ENCODE results near the gene PXYLP1.
A peak's percentile ranks its signal among the peaks of the same experiment; 100 is the strongest.
"Not testable (repeated sequence)": the region's sequence is repeated elsewhere in the genome, so short reads cannot be mapped to it uniquely, and the experiment has no call there.

The PXYLP1 gene

GRCh38 chr3:141313093-141313683 lies 81.6 kb downstream of the PXYLP1 start:
- Histone ChIP-seq H3K9me3 (ENCODE audit: insufficient read depth, low read depth, low read length) (no peaks in the 10 kb centered on the region), H3K4me2 (ENCODE audit: low read depth, low read length, poor library complexity, severe bottlenecking) (peak overlapping the region; percentile 88), H3F3A (ENCODE audit: low read depth) (0 out of 2 replicates have a peak, but pooled peaks cover 4% of the 10 kb centered on the region), H4K20me1 (ENCODE audit: insufficient read depth, low read length, poor library complexity, severe bottlenecking) (no peaks in the 10 kb centered on the region), H3K4me1 (ENCODE audit: insufficient read depth, low read length, poor library complexity, severe bottlenecking) (peaks cover 22% of the 10 kb centered on the region), H3K27me3 (ENCODE audit: insufficient read depth, low read length, poor library complexity, severe bottlenecking) (no peaks in the 10 kb centered on the region), H3K36me3 (ENCODE audit: insufficient read depth, low read length) (no peaks in the 10 kb centered on the region), H2AFZ (ENCODE audit: low read length) (no peak overlapping the region), H3K4me3 (ENCODE audit: low read length, poor library complexity, severe bottlenecking) (peak overlapping the region; percentile 76), H3K9ac (ENCODE audit: low read depth, low read length, poor library complexity, severe bottlenecking) (peak overlapping the region; percentile 3), H3K79me2 (ENCODE audit: insufficient read depth, low read length) (peaks cover 8% of the 10 kb centered on the region), H3K9me2 (replicated peaks; ENCODE audit: low read depth, low read length) (no peaks in the 10 kb centered on the region)
- no peak for TF ChIP-seq CTCF (conservative IDR thresholded peaks at IDR 0.05; ENCODE audit: low read length)
- TF ChIP-seq EZH2phosphoT487 (IDR thresholded peaks at IDR 0.05; ENCODE audit: borderline replicate concordance): no peak

- not testable (repeated sequence) for H3K4me3 ChIP-seq (ENCODE audit: low read length, poor library complexity, severe bottlenecking); H3K9me2 ChIP-seq (replicated peaks; ENCODE audit: low read depth, low read length); H3K9me3 ChIP-seq (ENCODE audit: insufficient read depth, low read depth, low read length); H3K9ac ChIP-seq (ENCODE audit: low read depth, low read length, poor library complexity, severe bottlenecking); H3K36me3 ChIP-seq (ENCODE audit: insufficient read depth, low read length); H2AFZ ChIP-seq (ENCODE audit: low read length); H3F3A ChIP-seq (ENCODE audit: low read depth); H4K20me1 ChIP-seq (ENCODE audit: insufficient read depth, low read length, poor library complexity, severe bottlenecking); H3K27me3 ChIP-seq (ENCODE audit: insufficient read depth, low read length, poor library complexity, severe bottlenecking); H3K79me2 ChIP-seq (ENCODE audit: insufficient read depth, low read length); H3K4me2 ChIP-seq (ENCODE audit: low read depth, low read length, poor library complexity, severe bottlenecking)
- peaks cover 22% of the 10 kb centered on the region for H3K4me1 ChIP-seq (ENCODE audit: insufficient read depth, low read length, poor library complexity, severe bottlenecking)
Observed at GRCh38 chr3:141314415-141314814, 82.8 kb downstream of the PXYLP1 start.

GRCh38 chr3:141316851-141317250 lies 85.2 kb downstream of the PXYLP1 start:
- no peak overlapping the region for H3K4me3 ChIP-seq (ENCODE audit: low read length, poor library complexity, severe bottlenecking)
- no peaks in the 10 kb centered on the region for H3K9me2 ChIP-seq (replicated peaks; ENCODE audit: low read depth, low read length)
- H4K20me1 ChIP-seq (ENCODE audit: insufficient read depth, low read length, poor library complexity, severe bottlenecking): no peaks in the 10 kb centered on the region
- H3K27me3 ChIP-seq (ENCODE audit: insufficient read depth, low read length, poor library complexity, severe bottlenecking): no peaks in the 10 kb centered on the region
- H3K4me1 ChIP-seq (ENCODE audit: insufficient read depth, low read length, poor library complexity, severe bottlenecking): peaks cover 34% of the 10 kb centered on the region
- H3K4me2 ChIP-seq (ENCODE audit: low read depth, low read length, poor library complexity, severe bottlenecking): no peak overlapping the region
- no peaks in the 10 kb centered on the region for H3K9me3 ChIP-seq (ENCODE audit: insufficient read depth, low read depth, low read length)
- no peak overlapping the region for H3K9ac ChIP-seq (ENCODE audit: low read depth, low read length, poor library complexity, severe bottlenecking)
- no peaks in the 10 kb centered on the region for H3K79me2 ChIP-seq (ENCODE audit: insufficient read depth, low read length)
- 0 out of 2 replicates have a peak, but pooled peaks cover 4% of the 10 kb centered on the region for H3F3A ChIP-seq (ENCODE audit: low read depth)
- TF ChIP-seq EZH2phosphoT487 (IDR thresholded peaks at IDR 0.05; ENCODE audit: borderline replicate concordance) (no peak), CTCF (conservative IDR thresholded peaks at IDR 0.05; ENCODE audit: low read length) (no peak)
- no peaks in the 10 kb centered on the region for H3K36me3 ChIP-seq (ENCODE audit: insufficient read depth, low read length)
- no peak overlapping the region for H2AFZ ChIP-seq (ENCODE audit: low read length)

Data from Loucy (cell line).